ENCODE measurements around the gene SUPT4H1.
"Not testable (repeated sequence)": the region's sequence is repeated elsewhere in the genome, so short reads cannot be mapped to it uniquely, and the experiment has no call there.

Gene SUPT4H1

GRCh38 chr17:58351831-58352595, at the start of gene SUPT4H1:
Gene SUPT4H1 (minus strand): TSS chr17:58352201. CDS start chr17:58352135, 66 bp downstream.
- DNase-seq, result peak; percentile 95

GRCh38 chr17:58401287-58401686, 49.3 kb upstream of the SUPT4H1 start:
- no peak for DNase-seq

GRCh38 chr17:58400826-58401225, 48.8 kb upstream of the SUPT4H1 start:
- no peak for DNase-seq

GRCh38 chr17:58399974-58400373, 48.0 kb upstream of the SUPT4H1 start:
- DNase-seq, result no peak

GRCh38 chr17:58398574-58399266, 46.7 kb upstream of the SUPT4H1 start:
- no peak for DNase-seq

- not testable (repeated sequence) for DNase-seq
Measured at GRCh38 chr17:58397421-58397820, 45.4 kb upstream of the SUPT4H1 start.

GRCh38 chr17:58396173-58396572, 44.2 kb upstream of the SUPT4H1 start:
- no peak for DNase-seq

GRCh38 chr17:58394534-58395223, 42.7 kb upstream of the SUPT4H1 start:
- DNase-seq, result no peak

GRCh38 chr17:58391302-58391984, 39.4 kb upstream of the SUPT4H1 start:
- DNase-seq, result no peak

- no peak for DNase-seq
Measured at GRCh38 chr17:58390884-58391283, 38.9 kb upstream of the SUPT4H1 start.

GRCh38 chr17:58388302-58389190, 36.5 kb upstream of the SUPT4H1 start:
- DNase-seq, result no peak

GRCh38 chr17:58387834-58388233, 35.8 kb upstream of the SUPT4H1 start:
- DNase-seq, result no peak

- DNase-seq, result no peak
Measured at GRCh38 chr17:58386708-58387107, 34.7 kb upstream of the SUPT4H1 start.

- DNase-seq, result no peak
Measured at GRCh38 chr17:58385359-58385899, 33.4 kb upstream of the SUPT4H1 start.

GRCh38 chr17:58384897-58385296, 32.9 kb upstream of the SUPT4H1 start:
- no peak for DNase-seq

- no peak for DNase-seq
Measured at GRCh38 chr17:58383892-58384462, 32.0 kb upstream of the SUPT4H1 start.

- DNase-seq, result no peak
Measured at GRCh38 chr17:58382872-58383242, 30.9 kb upstream of the SUPT4H1 start.

- no peak for DNase-seq
Measured at GRCh38 chr17:58382108-58382871, 30.3 kb upstream of the SUPT4H1 start.

GRCh38 chr17:58381124-58382035, 29.4 kb upstream of the SUPT4H1 start:
- DNase-seq, result no peak
